ENCODE measurements around the gene HCFC1. TPM values are rescaled to one million over a fixed set of nuclear protein-coding genes. Genes with fewer than 3 reads are reported as not detected.
A peak's percentile ranks its signal among the peaks of the same experiment; 100 is the strongest.

HCFC1 gene
- total RNA-seq, 1 donor from 2014 or later: 59.7 TPM

DNA sequence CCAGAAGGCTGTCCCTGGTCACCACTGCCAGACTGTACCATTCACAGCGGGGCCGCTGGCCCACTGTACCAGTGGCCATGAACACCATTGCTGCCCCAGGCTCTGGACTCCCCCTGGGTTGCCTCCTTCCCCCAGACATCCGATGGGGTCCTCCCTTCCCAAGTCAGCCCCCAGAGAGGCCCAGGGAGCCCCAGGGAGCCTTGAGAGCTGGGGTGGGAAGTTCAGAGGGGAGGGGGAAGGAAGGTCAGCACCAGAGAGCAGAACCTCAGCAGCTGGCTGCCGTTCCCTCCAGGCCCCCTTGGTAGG is 45.1 kb downstream of the HCFC1 start:
- DNase-seq (ENCODE audit: low read depth): no peak
- H3K4me3 ChIP-seq (ENCODE audit: low read depth, low read length): peak overlapping the region; percentile 69
- TF ChIP-seq, protein P1, sequence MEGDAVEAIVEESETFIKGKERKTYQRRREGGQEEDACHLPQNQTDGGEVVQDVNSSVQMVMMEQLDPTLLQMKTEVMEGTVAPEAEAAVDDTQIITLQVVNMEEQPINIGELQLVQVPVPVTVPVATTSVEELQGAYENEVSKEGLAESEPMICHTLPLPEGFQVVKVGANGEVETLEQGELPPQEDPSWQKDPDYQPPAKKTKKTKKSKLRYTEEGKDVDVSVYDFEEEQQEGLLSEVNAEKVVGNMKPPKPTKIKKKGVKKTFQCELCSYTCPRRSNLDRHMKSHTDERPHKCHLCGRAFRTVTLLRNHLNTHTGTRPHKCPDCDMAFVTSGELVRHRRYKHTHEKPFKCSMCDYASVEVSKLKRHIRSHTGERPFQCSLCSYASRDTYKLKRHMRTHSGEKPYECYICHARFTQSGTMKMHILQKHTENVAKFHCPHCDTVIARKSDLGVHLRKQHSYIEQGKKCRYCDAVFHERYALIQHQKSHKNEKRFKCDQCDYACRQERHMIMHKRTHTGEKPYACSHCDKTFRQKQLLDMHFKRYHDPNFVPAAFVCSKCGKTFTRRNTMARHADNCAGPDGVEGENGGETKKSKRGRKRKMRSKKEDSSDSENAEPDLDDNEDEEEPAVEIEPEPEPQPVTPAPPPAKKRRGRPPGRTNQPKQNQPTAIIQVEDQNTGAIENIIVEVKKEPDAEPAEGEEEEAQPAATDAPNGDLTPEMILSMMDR (conservative IDR thresholded peaks at IDR 0.05; ENCODE audit: low read depth, low read length): no peak

DNA sequence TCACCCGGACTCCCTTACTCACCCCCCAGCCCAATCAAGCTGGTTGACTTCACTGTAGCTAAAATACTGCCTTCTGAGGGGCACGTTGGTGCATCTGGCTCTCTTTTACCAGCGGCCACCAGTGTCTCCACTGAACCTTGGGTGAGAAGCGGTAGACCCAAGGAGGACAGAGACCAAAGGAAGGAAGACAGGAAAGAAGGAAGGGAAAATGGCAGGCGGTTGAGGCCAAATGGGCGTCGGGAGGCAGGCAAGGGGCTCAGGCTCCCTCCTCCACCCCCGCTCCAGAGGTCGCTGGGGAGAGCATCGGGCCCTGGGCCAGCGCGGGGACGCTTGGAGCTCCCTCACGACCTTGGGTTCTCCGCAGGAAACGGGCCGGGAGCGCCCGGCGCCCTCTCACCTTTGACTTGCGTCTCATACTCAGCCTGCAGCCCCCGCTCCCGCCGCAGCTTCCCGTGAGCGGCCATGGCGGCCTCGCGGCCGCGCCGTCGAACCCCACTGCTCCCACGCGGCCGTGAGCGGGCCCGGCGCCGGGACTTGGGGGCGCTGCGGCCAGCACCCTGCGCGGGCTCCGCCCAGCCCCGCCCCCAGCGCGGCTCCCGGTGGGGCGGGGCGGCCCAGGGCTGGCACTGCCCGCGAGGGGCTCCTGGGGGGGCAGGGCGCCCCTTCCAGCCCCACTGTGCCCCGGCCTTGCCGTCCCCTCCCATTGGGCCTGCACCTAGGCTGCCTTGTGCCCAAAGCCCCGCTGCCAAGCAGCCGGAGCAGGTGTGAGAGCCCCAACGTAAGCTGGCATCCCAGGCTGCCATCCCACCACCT is 45.7 kb downstream of the HCFC1 start, which contains the start of gene ARHGAP4:
TSS of gene ARHGAP4 (minus strand) at position 526 of the 813 bp plus-strand sequence. CDS start at position 464, 62 bp downstream.
- H3K4me3 ChIP-seq (ENCODE audit: low read depth, low read length): peak within 1 kb of the TSS; percentile 69
- TF ChIP-seq, protein P1 (conservative IDR thresholded peaks at IDR 0.05; ENCODE audit: low read depth, low read length): no peak
- DNase-seq (ENCODE audit: low read depth): no peak

DNA sequence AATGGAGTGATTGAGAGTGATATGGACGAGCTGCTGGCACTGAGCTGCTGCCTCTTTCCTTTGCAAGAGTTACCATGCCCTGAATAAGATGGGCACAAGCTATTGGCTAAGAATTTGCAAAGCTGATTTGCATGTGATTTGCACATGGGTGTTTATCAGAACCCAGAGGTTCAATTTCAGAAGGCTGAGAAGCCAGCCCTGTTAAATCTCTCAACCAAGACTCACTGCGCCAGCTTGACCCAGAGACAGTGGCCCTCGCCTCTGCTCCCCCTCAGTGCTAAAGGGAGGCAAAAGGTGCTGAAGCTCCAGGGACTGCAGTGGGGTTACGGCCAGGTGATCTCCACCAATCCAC is 46.3 kb downstream of the HCFC1 start:
- TF ChIP-seq, protein P1 (conservative IDR thresholded peaks at IDR 0.05; ENCODE audit: low read depth, low read length): no peak
- peak overlapping the region; percentile 35 for H3K4me3 ChIP-seq (ENCODE audit: low read depth, low read length)
- DNase-seq (ENCODE audit: low read depth): no peak

DNA sequence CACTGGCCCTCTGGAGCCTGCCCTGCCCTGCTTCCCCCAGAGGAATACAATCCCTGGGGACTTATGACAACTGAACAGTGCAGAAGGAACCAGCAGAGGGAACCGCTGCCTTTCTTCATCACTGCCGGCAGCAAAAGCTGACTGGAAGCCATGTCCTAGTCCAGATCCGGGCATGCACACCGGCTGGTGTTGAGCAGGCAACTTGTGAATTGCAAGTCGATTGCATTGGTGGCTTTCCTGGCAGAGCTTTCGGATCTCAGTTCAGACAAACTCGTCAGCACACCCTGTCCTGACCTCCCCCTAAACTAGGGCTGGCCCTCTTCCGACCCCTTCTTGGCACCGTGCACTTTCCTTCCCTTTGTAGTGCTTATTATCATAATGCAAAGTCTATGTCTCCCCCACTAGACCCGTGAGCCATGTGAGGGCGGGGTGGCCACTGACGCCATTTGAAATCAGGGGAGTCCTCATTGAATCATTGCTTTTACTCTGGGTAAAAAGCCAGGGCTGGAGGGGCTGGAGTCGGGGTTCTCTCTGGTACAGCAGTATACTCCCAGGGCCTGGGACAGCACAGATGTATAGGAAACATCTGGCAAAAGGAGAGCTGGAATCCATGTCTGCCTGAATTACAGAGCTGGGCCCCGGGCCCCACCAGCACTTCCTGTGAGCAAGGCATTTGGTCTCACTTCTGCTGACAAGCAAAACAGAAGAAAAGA is 47.3 kb downstream of the HCFC1 start:
- TF ChIP-seq, protein P1 (conservative IDR thresholded peaks at IDR 0.05; ENCODE audit: low read depth, low read length): peak; percentile 45
- no peak for DNase-seq (ENCODE audit: low read depth)
- H3K4me3 ChIP-seq (ENCODE audit: low read depth, low read length): no peak overlapping the region

DNA sequence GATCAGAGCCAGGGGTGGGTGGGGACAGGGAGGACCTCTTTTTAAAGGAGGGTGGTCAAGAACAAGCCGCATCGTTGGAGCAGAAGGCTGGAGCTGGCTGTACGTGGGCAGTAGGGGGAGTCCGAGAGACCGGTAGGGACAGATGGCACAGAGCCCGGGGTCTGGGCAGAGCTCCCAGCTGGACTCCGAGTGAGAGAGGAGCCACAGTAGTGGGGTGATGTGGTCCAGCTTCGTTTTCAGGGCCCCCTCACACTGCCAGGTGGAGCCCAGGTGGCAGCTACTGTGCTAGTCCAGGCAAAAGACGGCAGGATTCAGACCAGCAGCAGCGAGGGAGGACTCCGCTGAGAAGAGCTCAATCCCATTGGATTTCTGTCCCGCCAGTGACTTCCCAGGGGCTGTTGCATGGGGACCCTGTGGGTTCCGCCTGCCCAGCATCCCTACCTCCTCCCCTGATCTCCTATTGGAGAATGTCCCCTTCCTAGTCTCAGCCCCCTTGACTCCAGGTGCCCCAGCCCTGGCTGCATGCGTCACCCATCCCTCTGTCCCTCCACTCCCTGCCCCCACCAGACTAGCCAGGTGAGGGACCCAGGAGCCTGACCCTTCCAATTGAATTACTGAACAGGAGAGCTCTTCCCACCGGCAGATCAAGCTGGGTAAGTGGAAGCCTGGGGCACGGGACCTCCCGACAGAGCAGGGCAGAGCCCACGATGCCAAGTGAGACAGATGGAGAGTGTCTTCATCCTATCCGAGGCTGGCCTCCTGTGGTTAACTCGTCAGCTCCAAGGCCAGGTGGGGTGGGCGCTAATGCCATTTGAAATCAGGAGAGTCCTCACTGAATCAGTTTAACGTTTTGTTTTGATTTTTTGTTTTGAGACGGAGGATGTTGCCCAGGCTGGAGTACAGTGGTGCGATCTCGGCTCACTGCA is 48.4 kb downstream of the HCFC1 start:
- no peak for DNase-seq (ENCODE audit: low read depth)
- TF ChIP-seq, protein P1 (conservative IDR thresholded peaks at IDR 0.05; ENCODE audit: low read depth, low read length): peak; percentile 50
- no peak overlapping the region for H3K4me3 ChIP-seq (ENCODE audit: low read depth, low read length)

DNA sequence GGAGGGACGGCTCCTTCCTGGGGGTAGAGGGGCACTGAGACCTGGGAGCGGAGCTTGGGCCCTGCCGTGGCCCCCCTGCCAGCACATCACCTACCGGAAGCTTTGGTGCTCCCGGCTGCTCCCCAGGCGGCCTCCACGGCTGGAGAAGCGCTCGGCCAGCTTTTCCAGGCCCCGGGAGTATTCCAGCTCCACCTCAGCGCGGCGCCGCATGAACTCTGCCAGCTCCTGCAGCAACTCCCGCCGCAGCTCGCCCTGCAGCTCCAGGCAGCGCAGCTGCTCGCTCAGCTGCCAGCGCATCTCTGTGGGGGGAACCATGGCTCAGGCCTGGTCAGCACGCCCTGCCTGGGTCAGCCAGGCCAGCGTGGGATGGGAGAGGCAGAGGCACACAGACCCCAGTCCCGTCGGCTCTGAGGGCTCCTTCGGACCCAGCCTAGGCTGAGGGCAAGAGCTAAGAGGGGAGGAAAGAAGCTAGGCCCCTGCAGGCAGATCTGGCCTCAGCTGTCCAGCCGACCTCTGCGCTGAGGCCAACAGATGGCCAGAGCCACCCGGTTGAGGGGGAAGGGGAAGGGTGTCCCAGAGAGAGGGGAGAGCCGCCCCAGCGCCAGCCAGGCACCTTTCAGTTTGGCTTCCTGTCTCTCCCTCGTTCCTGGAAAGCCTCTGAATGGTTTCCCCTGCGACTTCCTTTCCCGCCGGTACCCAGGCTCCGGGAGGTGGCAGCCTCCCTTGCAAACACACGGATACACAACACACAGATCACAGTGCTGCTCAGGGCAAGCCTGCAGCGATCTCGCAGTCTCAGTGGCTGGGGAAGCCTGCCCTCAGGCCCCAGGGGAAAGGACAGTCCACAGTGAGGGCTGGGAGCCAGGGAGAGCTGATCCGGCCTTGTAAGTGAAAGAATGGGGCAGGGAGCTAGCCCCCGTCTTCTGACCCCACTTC is 49.8 kb downstream of the HCFC1 start:
- H3K4me3 ChIP-seq (ENCODE audit: low read depth, low read length): no peak overlapping the region
- DNase-seq (ENCODE audit: low read depth): no peak
- TF ChIP-seq, protein P1 (conservative IDR thresholded peaks at IDR 0.05; ENCODE audit: low read depth, low read length): no peak
